Upper lobe of right lung (tissue), 1 donor: ENCODE measurements around the gene MYRFL. TPM values are rescaled to one million over a fixed set of nuclear protein-coding genes. Genes with fewer than 3 reads are reported as not detected.

Experiments used
- ATAC-seq: fragments of 200-7000 bp; cut with Tn5 transposase; one replicate; pipeline ENCODE4 v1.9.1; 2020; ENCODE audit warnings: mild to moderate bottlenecking, moderate library complexity
- DNase-seq: peaks from one replicate; pipeline ENCODE4 v3.0.0-alpha.2; 2020
- H3K27ac ChIP-seq: fragments of 200-600 bp; one replicate; pipeline ENCODE4 v1.8.0; 2022
- H3K27me3 ChIP-seq: fragments of 200-600 bp; one replicate; pipeline ENCODE4 v1.8.0; 2022; ENCODE audit warnings: mild to moderate bottlenecking
- H3K36me3 ChIP-seq: fragments of 200-600 bp; one replicate; pipeline ENCODE4 v1.8.0; 2022
- H3K4me1 ChIP-seq: fragments of 200-600 bp; one replicate; pipeline ENCODE4 v1.8.0; 2022
- H3K4me3 ChIP-seq: fragments of 200-600 bp; one replicate; pipeline ENCODE4 v1.8.0; 2022; ENCODE audit warnings: mild to moderate bottlenecking
- H3K9me3 ChIP-seq: fragments of 200-600 bp; one replicate; pipeline ENCODE4 v1.8.0; 2022
- intact Hi-C: fragments of 100-400 bp; cut with DNase I; formaldehyde crosslinking; loops from one replicate; pipeline ENCODE4 v1.11.0; 2022
- total RNA-seq: library from RNA; stranded (reverse); fragmentation: NEBNext Ultra II Directional; extraction: Animal tissue kit (Norgen Biotek cat#: 25700); gene quantifications from one replicate; pipeline ENCODE4 v1.2.1, GENCODE V29; 2021
- TF ChIP-seq, protein P1 (sequence below): fragments of 200-600 bp; IDR thresholded peaks from one replicate; pipeline ENCODE4 v1.8.0; 2022; ENCODE audit warnings: antibody characterized with exemption
- donor health status: DM: no; HTN: yes; CAD: no; lungs with severe emphysema.

MYRFL gene
- total RNA-seq, 1 donor from 2014 or later, result not detected

GRCh38 chr12:69925291-69925690, 100.3 kb downstream of the MYRFL start:
- Histone ChIP-seq H3K27ac (no peak overlapping the region), H3K36me3 (no peaks in the 10 kb centered on the region), H3K4me3 (no peak overlapping the region), H3K27me3 (no peaks in the 10 kb centered on the region), H3K4me1 (no peaks in the 10 kb centered on the region), H3K9me3 (no peaks in the 10 kb centered on the region)
- ATAC-seq (no peak), DNase-seq (no peak)
- intact Hi-C loops, result no loop called here
- TF ChIP-seq, protein P1, sequence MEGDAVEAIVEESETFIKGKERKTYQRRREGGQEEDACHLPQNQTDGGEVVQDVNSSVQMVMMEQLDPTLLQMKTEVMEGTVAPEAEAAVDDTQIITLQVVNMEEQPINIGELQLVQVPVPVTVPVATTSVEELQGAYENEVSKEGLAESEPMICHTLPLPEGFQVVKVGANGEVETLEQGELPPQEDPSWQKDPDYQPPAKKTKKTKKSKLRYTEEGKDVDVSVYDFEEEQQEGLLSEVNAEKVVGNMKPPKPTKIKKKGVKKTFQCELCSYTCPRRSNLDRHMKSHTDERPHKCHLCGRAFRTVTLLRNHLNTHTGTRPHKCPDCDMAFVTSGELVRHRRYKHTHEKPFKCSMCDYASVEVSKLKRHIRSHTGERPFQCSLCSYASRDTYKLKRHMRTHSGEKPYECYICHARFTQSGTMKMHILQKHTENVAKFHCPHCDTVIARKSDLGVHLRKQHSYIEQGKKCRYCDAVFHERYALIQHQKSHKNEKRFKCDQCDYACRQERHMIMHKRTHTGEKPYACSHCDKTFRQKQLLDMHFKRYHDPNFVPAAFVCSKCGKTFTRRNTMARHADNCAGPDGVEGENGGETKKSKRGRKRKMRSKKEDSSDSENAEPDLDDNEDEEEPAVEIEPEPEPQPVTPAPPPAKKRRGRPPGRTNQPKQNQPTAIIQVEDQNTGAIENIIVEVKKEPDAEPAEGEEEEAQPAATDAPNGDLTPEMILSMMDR, result no peak

- Histone ChIP-seq H3K36me3 (no peaks in the 10 kb centered on the region), H3K4me1 (no peaks in the 10 kb centered on the region), H3K27me3 (no peaks in the 10 kb centered on the region), H3K4me3 (no peak overlapping the region), H3K27ac (no peak overlapping the region), H3K9me3 (no peaks in the 10 kb centered on the region)
- no peak for ATAC-seq
- TF ChIP-seq, protein P1, result no peak
- no peak for DNase-seq
- intact Hi-C loops, result no loop called here
Measured at GRCh38 chr12:69927164-69927563, 102.1 kb downstream of the MYRFL start.

- ATAC-seq (no peak), DNase-seq (no peak)
- H3K27ac ChIP-seq, result no peak overlapping the region
- no peaks in the 10 kb centered on the region for H3K4me1 ChIP-seq
- intact Hi-C loops, result no loop called here
- no peaks in the 10 kb centered on the region for H3K36me3 ChIP-seq
- no peaks in the 10 kb centered on the region for H3K27me3 ChIP-seq
- TF ChIP-seq, protein P1, result no peak
- no peak overlapping the region for H3K4me3 ChIP-seq
- H3K9me3 ChIP-seq, result no peaks in the 10 kb centered on the region
Measured at GRCh38 chr12:69929125-69929524, 104.1 kb downstream of the MYRFL start.

GRCh38 chr12:69929531-69929930, 104.5 kb downstream of the MYRFL start:
- Histone ChIP-seq H3K27ac (no peak overlapping the region), H3K4me3 (no peak overlapping the region), H3K27me3 (no peaks in the 10 kb centered on the region), H3K9me3 (no peaks in the 10 kb centered on the region), H3K36me3 (no peaks in the 10 kb centered on the region), H3K4me1 (no peaks in the 10 kb centered on the region)
- intact Hi-C loops, result no loop called here
- TF ChIP-seq, protein P1, result no peak
- DNase-seq (no peak), ATAC-seq (no peak)

- Histone ChIP-seq H3K27ac (no peak overlapping the region), H3K36me3 (no peaks in the 10 kb centered on the region), H3K9me3 (no peaks in the 10 kb centered on the region), H3K4me3 (no peak overlapping the region), H3K27me3 (no peaks in the 10 kb centered on the region), H3K4me1 (peaks cover 8% of the 10 kb centered on the region)
- TF ChIP-seq, protein P1, result no peak
- DNase-seq, result no peak
- no peak for ATAC-seq
- intact Hi-C loops, result no loop called here
Measured at GRCh38 chr12:69931569-69931968, 106.5 kb downstream of the MYRFL start.

- ATAC-seq (no peak), DNase-seq (no peak)
- no peaks in the 10 kb centered on the region for H3K27me3 ChIP-seq
- intact Hi-C loops, result no loop called here
- peaks cover 8% of the 10 kb centered on the region for H3K4me1 ChIP-seq
- no peaks in the 10 kb centered on the region for H3K36me3 ChIP-seq
- no peaks in the 10 kb centered on the region for H3K9me3 ChIP-seq
- no peak overlapping the region for H3K27ac ChIP-seq
- no peak overlapping the region for H3K4me3 ChIP-seq
- TF ChIP-seq, protein P1, result no peak
Measured at GRCh38 chr12:69932154-69932553, 107.1 kb downstream of the MYRFL start.
